Glutamatergic neuron (in vitro differentiated cells): ENCODE data around the gene MROH8. TPM values are rescaled to one million over a fixed set of nuclear protein-coding genes. Genes with fewer than 3 reads are reported as not detected.
"Not testable (repeated sequence)": the region's sequence is repeated elsewhere in the genome, so short reads cannot be mapped to it uniquely, and the experiment has no call there.

Experiments used
- DNase-seq: peaks from one replicate; pipeline ENCODE4 v3.0.0; 2022
- H3K27ac Mint-ChIP-seq: one replicate; pipeline ENCODE4 v1.8.0; 2020; ENCODE audit warnings: mild to moderate bottlenecking, mixed read lengths, inconsistent platforms; ENCODE audit not compliant: unreplicated experiment
- H3K27me3 Mint-ChIP-seq: one replicate; pipeline ENCODE4 v1.8.0; 2020; ENCODE audit warnings: mild to moderate bottlenecking, moderate library complexity, mixed read lengths, inconsistent platforms; ENCODE audit not compliant: unreplicated experiment
- H3K36me3 Mint-ChIP-seq: one replicate; pipeline ENCODE4 v1.8.0; 2020; ENCODE audit warnings: mild to moderate bottlenecking, mixed read lengths, inconsistent platforms; ENCODE audit not compliant: unreplicated experiment
- H3K4me1 Mint-ChIP-seq: one replicate; pipeline ENCODE4 v1.8.0; 2020; ENCODE audit warnings: mild to moderate bottlenecking, low read depth, mixed read lengths, inconsistent platforms; ENCODE audit not compliant: unreplicated experiment
- H3K4me3 Mint-ChIP-seq: one replicate; pipeline ENCODE4 v1.8.0; 2020; ENCODE audit warnings: mild to moderate bottlenecking, mixed read lengths, inconsistent platforms; ENCODE audit not compliant: unreplicated experiment
- H3K9me3 Mint-ChIP-seq: one replicate; pipeline ENCODE4 v1.8.0; 2020; ENCODE audit warnings: mild to moderate bottlenecking, moderate library complexity, mixed read lengths, inconsistent platforms; ENCODE audit not compliant: unreplicated experiment
- CTCF ChIP-seq: fragments of 200-600 bp; sonication (generic); IDR thresholded peaks from one replicate; pipeline ENCODE4 v1.5.0; 2021; ENCODE audit not compliant: partially characterized antibody, unreplicated experiment
- total RNA-seq: library from RNA; stranded (reverse); fragmentation: NEBNext Ultra II Directional; extraction: Animal tissue kit (Norgen Biotek cat#: 25700); gene quantifications from one replicate; pipeline ENCODE4 v1.2.1, GENCODE V29; 2021; ENCODE audit not compliant: unreplicated experiment

MROH8 gene
- total RNA-seq, 1 donor from 2014 or later, result 2.6 TPM

- Mint-ChIP-seq H3K4me1 (no peaks in the 10 kb centered on the region), H3K27me3 (peaks cover 4% of the 10 kb centered on the region), H3K36me3 (peaks cover under 1% of the 10 kb centered on the region), H3K9me3 (peaks cover 3% of the 10 kb centered on the region), H3K27ac (no peak overlapping the region), H3K4me3 (no peak overlapping the region)
- no peak for TF ChIP-seq CTCF
- DNase-seq, result no peak
Observed at GRCh38 chr20:37128803-37129202, 50.5 kb downstream of the MROH8 start.

GRCh38 chr20:37126290-37126689 is 53.1 kb downstream of the MROH8 start:
- H3K9me3 Mint-ChIP-seq, DNase-seq, H3K36me3 Mint-ChIP-seq, H3K4me1 Mint-ChIP-seq, H3K4me3 Mint-ChIP-seq, H3K27me3 Mint-ChIP-seq, H3K27ac Mint-ChIP-seq: not testable (repeated sequence)

- no peak for DNase-seq
- H3K27ac Mint-ChIP-seq, result no peak overlapping the region
- peaks cover 4% of the 10 kb centered on the region for H3K36me3 Mint-ChIP-seq
- H3K4me3 Mint-ChIP-seq, result no peak overlapping the region
- peaks cover 4% of the 10 kb centered on the region for H3K27me3 Mint-ChIP-seq
- TF ChIP-seq CTCF, result no peak
- no peaks in the 10 kb centered on the region for H3K4me1 Mint-ChIP-seq
- peaks cover 5% of the 10 kb centered on the region for H3K9me3 Mint-ChIP-seq
Observed at GRCh38 chr20:37123441-37123840, 55.9 kb downstream of the MROH8 start.

GRCh38 chr20:37120497-37120896 is 58.9 kb downstream of the MROH8 start:
- no peak for TF ChIP-seq CTCF
- DNase-seq, result no peak
- Mint-ChIP-seq H3K27ac (no peak overlapping the region), H3K4me3 (no peak overlapping the region), H3K36me3 (peaks cover 4% of the 10 kb centered on the region), H3K4me1 (no peaks in the 10 kb centered on the region), H3K27me3 (peaks cover 4% of the 10 kb centered on the region), H3K9me3 (peaks cover 5% of the 10 kb centered on the region)

GRCh38 chr20:37119356-37120036 is 59.9 kb downstream of the MROH8 start:
- Mint-ChIP-seq H3K4me1 (no peaks in the 10 kb centered on the region), H3K27ac (no peak overlapping the region), H3K9me3 (peaks cover 2% of the 10 kb centered on the region), H3K27me3 (peaks cover under 1% of the 10 kb centered on the region), H3K36me3 (peaks cover 4% of the 10 kb centered on the region), H3K4me3 (no peak overlapping the region)
- DNase-seq, result no peak
- no peak for TF ChIP-seq CTCF
